ENCODE results near the gene ARHGAP20. TPM values are rescaled to one million over a fixed set of nuclear protein-coding genes. Genes with fewer than 3 reads are reported as not detected.

ARHGAP20 gene
- total and polyA plus RNA-seq, 2 experiments from 2014 or later: 0.30 to 0.35 TPM

- TF ChIP-seq CTCF (IDR thresholded peaks at IDR 0.05; ENCODE audit: low read depth, low read length): no peak
- Histone ChIP-seq H3K27ac (no peak overlapping the region), H3K27me3 (no peaks in the 10 kb centered on the region), H3K4me1 (ENCODE audit: low read depth) (no peaks in the 10 kb centered on the region), H3K36me3 (no peaks in the 10 kb centered on the region), H3K9me3 (ENCODE audit: low read depth) (no peaks in the 10 kb centered on the region), H3K4me3 (no peak overlapping the region)
- no peak for DNase-seq (ENCODE audit: low read depth in 1 of 2, low spot score in 1 of 2)
Observed at GRCh38 chr11:110614031-110614430, 98.2 kb downstream of the ARHGAP20 start.

GRCh38 chr11:110613197-110613918 lies 98.9 kb downstream of the ARHGAP20 start:
- H3K36me3 ChIP-seq: no peaks in the 10 kb centered on the region
- no peak for TF ChIP-seq CTCF (IDR thresholded peaks at IDR 0.05; ENCODE audit: low read depth, low read length)
- no peaks in the 10 kb centered on the region for H3K9me3 ChIP-seq (ENCODE audit: low read depth)
- no peak overlapping the region for H3K4me3 ChIP-seq
- DNase-seq (ENCODE audit: low read depth in 1 of 2, low spot score in 1 of 2): no peak
- H3K4me1 ChIP-seq (ENCODE audit: low read depth): no peaks in the 10 kb centered on the region
- no peaks in the 10 kb centered on the region for H3K27me3 ChIP-seq
- no peak overlapping the region for H3K27ac ChIP-seq

GRCh38 chr11:110606415-110606814 lies 105.8 kb downstream of the ARHGAP20 start:
- peaks cover 6% of the 10 kb centered on the region for H3K27me3 ChIP-seq
- no peak for TF ChIP-seq CTCF (IDR thresholded peaks at IDR 0.05; ENCODE audit: low read depth, low read length)
- peak in 1 of 2 donors; percentile 29 for DNase-seq (ENCODE audit: low read depth in 1 of 2, low spot score in 1 of 2)
- no peak overlapping the region for H3K4me3 ChIP-seq
- H3K27ac ChIP-seq: no peak overlapping the region
- H3K9me3 ChIP-seq (ENCODE audit: low read depth): no peaks in the 10 kb centered on the region
- H3K36me3 ChIP-seq: no peaks in the 10 kb centered on the region
- H3K4me1 ChIP-seq (ENCODE audit: low read depth): no peaks in the 10 kb centered on the region

- no peaks in the 10 kb centered on the region for H3K4me1 ChIP-seq (ENCODE audit: low read depth)
- peaks cover 6% of the 10 kb centered on the region for H3K27me3 ChIP-seq
- no peaks in the 10 kb centered on the region for H3K9me3 ChIP-seq (ENCODE audit: low read depth)
- TF ChIP-seq CTCF (IDR thresholded peaks at IDR 0.05; ENCODE audit: low read depth, low read length): no peak
- DNase-seq (ENCODE audit: low read depth in 1 of 2, low spot score in 1 of 2): no peak
- H3K4me3 ChIP-seq: no peak overlapping the region
- no peaks in the 10 kb centered on the region for H3K36me3 ChIP-seq
- no peak overlapping the region for H3K27ac ChIP-seq
Observed at GRCh38 chr11:110601936-110602335, 110.3 kb downstream of the ARHGAP20 start.

GRCh38 chr11:110600322-110600721 lies 111.9 kb downstream of the ARHGAP20 start:
- Histone ChIP-seq H3K27ac (no peak overlapping the region), H3K4me3 (no peak overlapping the region), H3K4me1 (ENCODE audit: low read depth) (no peaks in the 10 kb centered on the region), H3K36me3 (no peaks in the 10 kb centered on the region), H3K27me3 (no peaks in the 10 kb centered on the region), H3K9me3 (ENCODE audit: low read depth) (no peaks in the 10 kb centered on the region)
- no peak for DNase-seq (ENCODE audit: low read depth in 1 of 2, low spot score in 1 of 2)
- TF ChIP-seq CTCF (IDR thresholded peaks at IDR 0.05; ENCODE audit: low read depth, low read length): no peak

Measured in cardiac muscle cell (in vitro differentiated cells and primary cell).